Hepatocyte (in vitro differentiated cells): ENCODE results near the gene DAAM1.

Experiments
- CTCF ChIP-seq: fragments of 200-600 bp; sonication (generic); IDR thresholded peaks from 2 replicates; pipeline ENCODE4 v1.5.1; 2016; ENCODE audit warnings: antibody characterized with exemption, mild to moderate bottlenecking; ENCODE audit not compliant: poor library complexity
- EZH2 ChIP-seq: fragments of 200-600 bp; sonication (generic); IDR thresholded peaks from 2 replicates; pipeline ENCODE4 v1.6.1; 2016; ENCODE audit warnings: antibody characterized with exemption, mild to moderate bottlenecking, borderline replicate concordance
- EZH2phosphoT487 ChIP-seq: fragments of 200-600 bp; sonication (generic); IDR thresholded peaks from one replicate; pipeline ENCODE4 v1.6.1; 2018; ENCODE audit warnings: antibody characterized with exemption, mild to moderate bottlenecking, low read depth, moderate library complexity; ENCODE audit not compliant: unreplicated experiment, severe bottlenecking

GRCh38 chr14:59313144-59313651 is 124.7 kb downstream of the DAAM1 start:
- TF ChIP-seq CTCF (no peak), EZH2phosphoT487 (no peak), EZH2 (no peak)
